A549 (cell line): ENCODE measurements around the gene TIGD1.

Source experiments
- CTCF ChIP-seq: fragments of >200 bp; sonication (Bioruptor Twin); formaldehyde crosslinking; IDR thresholded peaks from 3 replicates; pipeline ENCODE4 v1.5.1; 2016
- EHF ChIP-seq: fragments of 250-450 bp; sonication (Bioruptor Pico); IDR thresholded peaks from 2 replicates; pipeline ENCODE4 v1.5.0; 2020; ENCODE audit warnings: mild to moderate bottlenecking
- HMGXB4 ChIP-seq: fragments of 250-450 bp; sonication (Bioruptor Pico); IDR thresholded peaks from 2 replicates; pipeline ENCODE4 v1.5.0; 2021; ENCODE audit warnings: mild to moderate bottlenecking, moderate library complexity, borderline replicate concordance
- HOXA7 ChIP-seq: fragments of 250-450 bp; sonication (Bioruptor Pico); IDR thresholded peaks from 2 replicates; pipeline ENCODE4 v1.5.0; 2020; ENCODE audit warnings: mild to moderate bottlenecking, moderate library complexity
- MAFK ChIP-seq: fragments of 450-650 bp; IDR thresholded peaks from 2 replicates; pipeline ENCODE4 v1.6.1; 2014; ENCODE audit not compliant: partially characterized antibody
- NR3C1 ChIP-seq: fragments of >200 bp; sonication (Bioruptor Twin); formaldehyde crosslinking; IDR thresholded peaks from 3 replicates; pipeline ENCODE4 v1.6.1; 2017
- POLR2A ChIP-seq: IDR thresholded peaks from 2 replicates; pipeline ENCODE4 v1.6.1; 2012; ENCODE audit warnings: mild to moderate bottlenecking, low read length
- POLR2AphosphoS2 ChIP-seq: conservative IDR thresholded peaks from 2 replicates; pipeline ENCODE4 v1.6.1; 2012; ENCODE audit warnings: low read length, improper control_type of control experiment, inconsistent platforms
- REST ChIP-seq: fragments of 200-600 bp; sonication (generic); IDR thresholded peaks from 2 replicates; pipeline ENCODE4 v1.6.1; 2016; ENCODE audit warnings: antibody characterized with exemption, mild to moderate bottlenecking, moderate library complexity

- TF ChIP-seq POLR2A = no peak
- TF ChIP-seq EHF (CRISPR knock-in tag) = no peak
- TF ChIP-seq HMGXB4 (CRISPR knock-in tag) = no peak
- TF ChIP-seq CTCF = no peak
- no peak for TF ChIP-seq HOXA7 (CRISPR knock-in tag)
- no peak for TF ChIP-seq REST
- TF ChIP-seq POLR2AphosphoS2 = no peak
- TF ChIP-seq MAFK = no peak
- TF ChIP-seq NR3C1 = no peak
Observed at GRCh38 chr2:232573042-232573441, 22.7 kb upstream of the TIGD1 start.
